Measurements from ENCODE around the gene IGSF21. TPM values are rescaled to one million over a fixed set of nuclear protein-coding genes. Genes with fewer than 3 reads are reported as not detected.

The IGSF21 gene
- total and polyA plus RNA-seq, 2 of the 8 experiments (the other 6 are each of a cell fraction or from before 2014, with no cell fraction given): 22.5 to 28.5 TPM

GRCh38 chr1:18419113-18419844 is 311.7 kb downstream of the IGSF21 start:
- peak overlapping the region; percentile 74 for H3K56ac ChIP-seq (replicated peaks; ENCODE audit: insufficient read length, low read depth, low read length)
- no peak overlapping the region for H3K14ac ChIP-seq (ENCODE audit: insufficient read length)
- peak overlapping the region; percentile 78 for H2BK120ac ChIP-seq (replicated peaks; ENCODE audit: low read depth, low read length)
- peaks cover 3% of the 10 kb centered on the region; the same call in 1 of the 2 replicates for H3K23me2 ChIP-seq (ENCODE audit: low read depth, low read length)
- H4K8ac ChIP-seq (ENCODE audit: extremely low read depth, insufficient read depth, low read length): no peak overlapping the region
- H3K79me1 ChIP-seq (ENCODE audit: low read depth, low read length): no peaks in the 10 kb centered on the region
- peak overlapping the region; percentile 46 to 61; a peak in 3 of 4 replicates for H3K4me2 ChIP-seq (ENCODE audit: insufficient read depth in 1 of 2, low read depth in 2 of 2, low read length in 2 of 2)
- H2BK5ac ChIP-seq (ENCODE audit: low read depth, low read length): peak overlapping the region; percentile 89
- CTCF ChIA-PET (ENCODE audit: partially characterized antibody): interaction anchor here (0.6 to 3.0 kb wide), 15 partner anchors 11 to 187 kb away, joined by 3 to 11 read pairs (median 3); no protein-coding TSS in a partner anchor
- peak overlapping the region; percentile 15 for H3K4ac ChIP-seq (replicated peaks; ENCODE audit: insufficient read length, low read depth, low read length)
- H3K79me2 ChIP-seq (ENCODE audit: control insufficient read depth in 1 of 2, insufficient read depth in 2 of 2, low read length in 2 of 2): no peaks in the 10 kb centered on the region
- H4K91ac ChIP-seq (replicated peaks; ENCODE audit: insufficient read length, low read length): peak overlapping the region; percentile 90
- H3K18ac ChIP-seq (ENCODE audit: extremely low read depth, low read length): peak overlapping the region; percentile 96
- H3K4me1 ChIP-seq (replicated peaks in 1 of 4; ENCODE audit: control insufficient read depth in 3 of 4, insufficient read depth in 4 of 4, low read length in 3 of 4): peaks cover 8 to 18% (median 14%) of the 10 kb centered on the region in 4 experiments
- 44% methylated on average over 6 of the region's 6 CpGs; no CpG with 5 or more reads in 1 of the 2 experiments for WGBS, 2 experiments (ENCODE audit: extremely low coverage in 1 of 2, insufficient coverage in 1 of 2, insufficient read length in 1 of 2, insufficient replicate concordance in 2 of 2, low coverage in 1 of 2, low lambda C conversion rate in 2 of 2, missing lambda C conversion rate in 1 of 2)
- H2BK20ac ChIP-seq (ENCODE audit: low read length): peak overlapping the region; percentile 100
- H4K5ac ChIP-seq (ENCODE audit: insufficient read length, low read depth, low read length): peak overlapping the region; percentile 71
- peak overlapping the region; percentile 84 for H2BK12ac ChIP-seq (ENCODE audit: low read depth, low read length)
- H4K20me1 ChIP-seq (replicated peaks in 1 of 2; ENCODE audit: control insufficient read depth in 1 of 2, insufficient read depth in 2 of 2, low read length in 2 of 2): no peaks in the 10 kb centered on the region
- H3K23ac ChIP-seq (ENCODE audit: insufficient read length): no peak overlapping the region
- H3K36me3 ChIP-seq (ENCODE audit: control insufficient read depth in 2 of 4, insufficient read depth in 4 of 4, low read length in 3 of 4): no peaks in the 10 kb centered on the region
- DNase-seq (ENCODE audit: low read depth in 1 of 2, low spot score in 2 of 2): peak in 1 of 2 experiments; percentile 52
- peak; percentile 39 for FAIRE-seq
- no peak overlapping the region for H2AFZ ChIP-seq (ENCODE audit: low read length)
- POLR2A ChIA-PET (ENCODE audit: partially characterized antibody): interaction anchor here (0.8 to 3.5 kb wide), 13 partner anchors 9 to 86 kb away, joined by 3 to 18 read pairs (median 4); partner anchors contain the start of gene KLHDC7A
- no peak overlapping the region; a peak in 1 of 7 replicates for H3K9ac ChIP-seq (replicated peaks in 1 of 4; ENCODE audit: extremely low read depth in 1 of 4, low read depth in 3 of 4, low read length in 3 of 4)
- H3K9me3 ChIP-seq (ENCODE audit: insufficient read depth in 2 of 2, low read depth in 1 of 2, low read length in 1 of 2): no peaks in the 10 kb centered on the region
- H2BK15ac ChIP-seq (ENCODE audit: low read length): no peak overlapping the region
- 0 out of 2 replicates have a peak overlapping the region, but pooled peaks have one; percentile 51 for H3K27ac ChIP-seq (ENCODE audit: low read depth, low read length)
- no peaks in the 10 kb centered on the region for H3K27me3 ChIP-seq (replicated peaks in 1 of 4; ENCODE audit: control insufficient read depth in 3 of 4, extremely low read depth in 1 of 4, insufficient read depth in 3 of 4, low read length in 3 of 4)
- peak overlapping the region; percentile 87 for H2AK5ac ChIP-seq (ENCODE audit: low read depth, low read length)
- H3K4me3 ChIP-seq (ENCODE audit: extremely low read depth in 1 of 4, insufficient read depth in 2 of 4, low read depth in 3 of 4, low read length in 4 of 4): peak overlapping the region in 1 of 4 experiments; percentile 25; a peak in 1 of 8 replicates
- no peak for TF ChIP-seq SP1 (IDR thresholded peaks at IDR 0.05; ENCODE audit: low read depth, low read length)
- peak; percentile 14 for TF ChIP-seq KDM4A (IDR thresholded peaks at IDR 0.05; ENCODE audit: low read depth, low read length, severe bottlenecking)
